Activated CD8-positive, alpha-beta memory T cell treated with anti-CD3 and anti-CD28 coated beads, Interleukin-2, amount 50 U/mL, for 48 hours (primary cell): ENCODE measurements around the gene AKIRIN1.
"Not testable (repeated sequence)": the region's sequence is repeated elsewhere in the genome, so short reads cannot be mapped to it uniquely, and the experiment has no call there.

Experiments
- DNase-seq: peaks from one replicate; pipeline ENCODE4 v3.0.0-alpha.2; 2020

The AKIRIN1 gene

DNA sequence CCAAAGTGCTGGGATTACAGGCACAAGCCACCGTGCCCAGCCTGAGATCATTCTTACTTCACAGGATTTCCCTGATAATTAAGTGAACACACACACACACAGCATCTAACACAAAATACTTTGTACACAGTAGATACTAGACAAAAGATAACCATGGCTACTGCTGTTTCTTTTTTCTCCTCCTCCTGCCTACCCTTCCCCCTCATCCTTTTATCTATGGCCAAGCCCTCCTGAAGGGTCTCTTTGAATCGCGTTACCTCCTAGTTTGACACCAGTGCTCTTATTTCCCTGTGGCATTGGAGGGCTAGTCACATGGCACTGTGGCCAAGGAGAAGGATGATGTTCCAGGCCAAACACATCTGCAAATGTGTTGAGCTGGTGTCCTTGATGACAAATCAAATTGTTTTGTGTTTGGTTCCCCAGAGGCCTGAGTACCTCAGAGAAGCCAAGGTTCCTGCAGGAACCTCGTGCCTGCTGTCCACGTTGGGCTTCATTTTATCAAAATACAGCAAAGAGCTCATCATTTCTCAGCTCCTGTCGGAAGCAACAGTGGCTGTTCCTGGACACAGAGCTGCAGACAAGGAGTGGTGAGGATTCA, 55.6 kb downstream of the AKIRIN1 start:
- no peak for DNase-seq

DNA sequence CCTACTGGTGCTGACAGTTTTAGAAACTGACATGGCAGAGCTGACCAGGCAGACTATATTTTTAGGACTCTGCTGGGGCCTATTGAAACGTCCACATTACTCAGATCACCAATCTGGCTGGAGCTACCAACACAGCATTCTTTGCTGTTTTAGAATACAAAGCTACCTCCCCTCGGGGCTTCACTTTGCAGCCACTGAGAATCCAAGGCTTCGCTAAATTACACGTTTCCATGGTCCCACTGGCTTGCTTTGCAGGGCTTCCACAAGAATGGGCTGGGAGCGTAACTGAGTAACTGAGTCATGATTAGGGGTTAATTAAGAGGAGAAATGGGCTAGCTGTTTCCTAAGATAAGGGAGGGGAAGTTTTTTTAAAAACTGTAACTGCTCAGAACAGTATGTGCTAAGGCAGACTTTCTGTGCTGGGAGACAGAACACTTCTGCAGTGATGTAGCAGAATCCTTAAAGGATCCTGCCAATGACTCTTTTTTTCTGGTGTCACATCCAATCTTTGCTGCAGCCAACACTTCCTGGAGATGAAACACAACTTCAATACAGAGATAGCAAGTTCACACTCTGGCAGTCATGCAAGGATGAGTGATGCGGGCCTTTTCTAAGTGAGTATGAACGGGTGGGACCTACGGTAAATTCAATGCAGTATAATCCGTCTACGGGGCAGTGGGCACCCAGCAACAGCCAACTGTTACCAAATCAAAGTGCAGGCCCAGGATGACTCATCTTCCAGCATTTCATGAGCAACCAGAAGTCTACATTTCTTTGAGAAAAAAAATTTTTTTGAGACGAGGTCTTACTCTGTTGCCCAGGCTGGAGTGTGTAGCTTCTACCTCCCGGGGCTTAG, 56.5 kb downstream of the AKIRIN1 start:
- no peak for DNase-seq

GRCh38 chr1:39048745-39049370, 57.8 kb downstream of the AKIRIN1 start:
- no peak for DNase-seq

- DNase-seq: no peak
Observed at GRCh38 chr1:39050001-39050400, 58.9 kb downstream of the AKIRIN1 start.

DNA sequence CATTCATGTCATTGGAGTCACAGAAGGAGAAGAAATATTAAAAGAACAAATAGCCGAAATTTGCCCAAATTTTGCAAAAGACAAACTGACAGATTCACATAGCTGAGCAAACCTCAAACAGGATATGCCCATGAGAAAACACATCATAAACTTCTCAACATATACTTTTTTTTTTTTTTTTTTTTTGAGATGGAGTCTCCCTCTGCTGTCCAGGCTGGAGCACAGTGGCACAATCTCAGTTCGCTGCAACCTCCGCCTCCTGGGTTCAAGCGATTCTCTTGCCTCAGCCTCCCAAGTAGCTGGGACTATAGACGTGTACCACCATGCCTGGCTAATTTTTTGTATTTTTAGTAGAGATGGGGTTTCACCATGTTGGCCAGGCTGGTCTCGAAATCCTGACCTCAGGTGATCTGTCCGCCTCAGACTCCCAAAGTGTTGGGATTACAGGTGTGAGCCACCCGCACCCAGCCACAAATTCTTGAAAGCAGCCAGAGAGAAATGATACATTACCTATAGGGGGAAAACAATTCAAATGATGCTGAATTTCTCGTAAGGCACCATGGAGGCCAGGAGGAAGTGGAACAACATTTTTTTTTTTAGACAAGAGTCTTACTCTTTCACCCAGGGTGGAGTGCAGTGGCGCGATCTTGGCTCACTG, 60.2 kb downstream of the AKIRIN1 start:
- not testable (repeated sequence) for DNase-seq

- DNase-seq: no peak
Observed at GRCh38 chr1:39051956-39052355, 60.9 kb downstream of the AKIRIN1 start.

DNA sequence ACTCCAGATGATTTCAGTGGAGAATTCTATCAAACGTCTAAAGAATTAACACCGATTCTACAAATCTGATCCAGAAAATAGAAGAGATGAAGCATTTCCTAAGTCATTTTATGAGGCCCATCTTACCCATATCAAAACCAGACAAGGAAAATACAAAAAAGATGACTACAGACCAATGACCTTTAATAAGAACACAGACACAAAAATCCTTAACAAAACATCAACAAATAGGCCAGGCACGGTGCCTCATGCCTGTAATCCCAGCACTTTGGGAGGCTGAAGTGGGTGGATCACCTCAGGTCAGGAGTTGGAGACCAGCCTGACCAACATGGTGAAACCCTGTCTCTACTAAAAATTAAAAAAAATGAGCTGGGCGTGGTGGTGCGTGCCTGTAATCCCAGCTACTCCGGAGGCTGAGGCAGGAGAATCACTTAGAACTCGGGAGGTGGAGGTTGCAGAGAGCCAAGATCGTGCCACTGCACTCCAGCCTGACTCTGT, 64.2 kb downstream of the AKIRIN1 start:
- not testable (repeated sequence) for DNase-seq
